CD4-positive, alpha-beta T cell treated with Interleukin-6 at 100 ng/mL for 8 hours (primary cell): ENCODE measurements around the gene OR13J1.
"Not testable (repeated sequence)": the region's sequence is repeated elsewhere in the genome, so short reads cannot be mapped to it uniquely, and the experiment has no call there.

ENCODE experiments used
- DNase-seq: peaks from one replicate; pipeline ENCODE4 v3.0.0-alpha.2; 2020; ENCODE audit warnings: mixed read lengths, low spot score

The OR13J1 gene, protein sequence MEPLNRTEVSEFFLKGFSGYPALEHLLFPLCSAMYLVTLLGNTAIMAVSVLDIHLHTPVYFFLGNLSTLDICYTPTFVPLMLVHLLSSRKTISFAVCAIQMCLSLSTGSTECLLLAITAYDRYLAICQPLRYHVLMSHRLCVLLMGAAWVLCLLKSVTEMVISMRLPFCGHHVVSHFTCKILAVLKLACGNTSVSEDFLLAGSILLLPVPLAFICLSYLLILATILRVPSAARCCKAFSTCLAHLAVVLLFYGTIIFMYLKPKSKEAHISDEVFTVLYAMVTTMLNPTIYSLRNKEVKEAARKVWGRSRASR

DNA sequence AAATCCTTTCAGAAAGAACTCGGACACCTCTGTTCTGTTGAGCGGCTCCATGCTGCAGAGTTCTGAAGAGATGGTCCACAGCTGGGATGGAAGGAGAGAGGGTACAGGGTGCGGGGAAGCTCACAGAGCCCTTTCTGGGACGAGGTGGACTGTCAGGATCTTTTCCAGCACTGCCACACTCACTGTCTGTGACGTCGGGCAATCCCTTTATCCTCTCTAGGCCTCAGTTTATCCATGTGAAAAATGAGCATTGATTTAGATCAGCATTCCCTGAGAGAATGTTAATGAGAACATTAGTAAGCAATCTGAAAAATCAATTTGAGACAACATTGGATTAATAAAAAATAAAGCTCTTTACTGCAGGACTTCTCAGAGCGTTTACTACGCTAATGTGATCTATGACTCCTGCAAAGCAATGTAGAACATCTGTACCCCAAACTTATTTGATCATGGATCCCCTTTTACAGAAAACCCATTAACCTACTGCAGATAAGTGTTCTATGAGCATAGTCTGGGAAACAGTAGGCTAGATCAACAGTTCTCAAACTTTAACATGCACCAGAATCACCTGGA lies at the start of gene OR13J1:
Gene OR13J1 (minus strand): TSS at position 51 of the 573 bp plus-strand sequence. CDS start 0 bp downstream, at position 51.
- no peak for DNase-seq

DNA sequence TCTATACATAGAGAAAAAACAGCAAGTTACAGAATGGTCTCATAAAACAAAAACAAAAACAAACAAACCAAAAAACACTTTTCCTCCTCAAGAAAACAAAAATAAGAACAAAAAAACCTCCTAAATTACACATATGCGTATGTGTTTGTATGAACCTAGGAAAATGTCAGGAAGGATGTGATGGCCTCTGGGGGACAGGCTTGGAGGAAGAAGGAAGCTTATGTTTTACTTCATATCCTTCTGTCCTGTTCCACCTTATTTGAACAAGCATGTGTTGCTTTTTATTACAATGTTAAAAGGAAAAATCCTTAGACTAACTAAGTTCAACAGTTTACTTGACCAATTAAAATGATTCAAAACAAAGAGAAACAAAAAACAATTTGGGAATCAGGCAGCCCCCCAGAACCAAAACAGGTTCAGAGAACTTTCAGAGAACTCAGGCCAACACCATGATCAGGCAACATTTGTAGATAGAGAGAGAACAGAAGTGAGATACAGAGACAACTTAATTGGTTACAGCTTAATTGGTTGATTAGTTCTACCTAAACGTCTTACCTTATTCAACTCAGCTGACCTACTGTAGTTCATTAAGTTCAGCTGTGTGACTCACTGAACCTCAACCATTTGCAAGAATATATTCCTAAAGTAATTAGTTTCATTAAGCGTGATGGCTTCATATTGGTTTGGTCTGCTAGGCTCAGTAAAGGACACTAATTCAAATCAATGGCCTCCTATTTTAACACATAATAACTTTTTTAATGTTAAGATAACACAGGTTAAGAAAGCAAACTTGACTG lies 49.2 kb upstream of the OR13J1 start:
- DNase-seq: no peak

DNA sequence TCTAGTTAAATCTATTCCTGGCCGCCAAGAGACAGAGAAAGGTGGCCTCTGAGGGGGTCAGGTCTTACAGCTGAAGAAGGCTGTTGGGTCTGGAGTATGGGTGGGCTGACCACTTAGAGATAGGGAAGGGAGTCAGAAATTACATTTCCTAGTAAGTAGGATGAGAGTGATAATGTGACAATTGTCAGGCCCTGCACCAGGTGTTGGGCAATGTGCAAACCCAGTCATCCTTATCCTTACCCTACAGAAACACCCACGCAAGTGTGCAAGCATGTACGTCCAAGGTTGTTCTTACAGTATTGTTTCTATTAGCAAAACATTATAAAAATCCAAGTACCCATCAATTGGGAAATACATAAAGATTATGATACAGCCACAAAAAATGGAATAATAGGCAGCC lies 48.6 kb upstream of the OR13J1 start:
- DNase-seq: no peak

DNA sequence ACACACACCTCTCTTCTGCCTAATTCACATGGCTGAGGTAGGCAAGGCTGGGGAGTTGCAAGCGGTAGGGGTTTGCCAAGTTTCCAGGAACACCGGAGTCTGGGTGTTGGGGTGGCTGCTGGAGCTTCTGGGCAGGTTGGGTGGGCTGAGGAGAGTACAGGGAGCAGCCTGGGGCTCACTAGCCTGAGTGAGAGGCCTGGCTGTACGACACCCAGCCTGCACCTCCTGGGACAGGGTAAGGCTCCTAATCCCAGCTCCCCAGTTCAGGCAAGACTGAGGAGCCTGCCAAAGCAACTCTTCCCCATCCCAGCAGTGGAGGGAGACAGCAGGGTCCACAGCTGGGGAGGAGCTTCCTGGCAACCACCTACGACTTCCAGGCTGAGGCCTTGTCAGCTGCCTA lies 47.1 kb upstream of the OR13J1 start:
- no peak for DNase-seq

DNA sequence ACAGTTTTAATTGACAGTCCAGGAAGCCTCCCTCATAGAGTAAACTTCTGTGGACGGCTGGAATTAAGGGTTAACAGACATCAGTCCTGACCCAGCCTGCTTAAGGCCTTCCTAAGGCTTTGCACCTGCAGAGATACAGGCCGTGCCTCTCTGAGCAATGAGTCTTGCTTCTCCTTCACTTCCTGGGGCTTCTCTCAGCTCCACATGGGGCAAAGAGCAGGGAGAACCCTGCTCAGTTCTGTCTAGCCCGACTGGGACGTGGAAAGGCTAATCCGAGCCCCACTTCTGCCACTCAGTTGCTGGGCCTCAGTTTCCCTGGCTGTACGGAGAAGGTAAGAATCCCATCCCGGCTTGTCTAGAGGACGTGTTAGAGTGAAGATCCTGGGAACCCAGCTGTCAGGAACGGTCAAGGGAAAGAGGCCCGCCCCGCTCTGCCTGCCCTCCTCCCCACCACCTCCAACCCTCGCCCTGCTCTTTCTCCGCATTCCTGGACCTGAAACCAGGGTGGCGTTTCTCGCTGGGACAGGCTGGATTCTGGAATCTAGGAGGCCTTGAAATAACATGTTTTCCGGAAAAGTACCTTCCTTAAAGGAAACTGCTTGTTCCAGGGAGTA lies 45.6 kb upstream of the OR13J1 start:
- no peak for DNase-seq

DNA sequence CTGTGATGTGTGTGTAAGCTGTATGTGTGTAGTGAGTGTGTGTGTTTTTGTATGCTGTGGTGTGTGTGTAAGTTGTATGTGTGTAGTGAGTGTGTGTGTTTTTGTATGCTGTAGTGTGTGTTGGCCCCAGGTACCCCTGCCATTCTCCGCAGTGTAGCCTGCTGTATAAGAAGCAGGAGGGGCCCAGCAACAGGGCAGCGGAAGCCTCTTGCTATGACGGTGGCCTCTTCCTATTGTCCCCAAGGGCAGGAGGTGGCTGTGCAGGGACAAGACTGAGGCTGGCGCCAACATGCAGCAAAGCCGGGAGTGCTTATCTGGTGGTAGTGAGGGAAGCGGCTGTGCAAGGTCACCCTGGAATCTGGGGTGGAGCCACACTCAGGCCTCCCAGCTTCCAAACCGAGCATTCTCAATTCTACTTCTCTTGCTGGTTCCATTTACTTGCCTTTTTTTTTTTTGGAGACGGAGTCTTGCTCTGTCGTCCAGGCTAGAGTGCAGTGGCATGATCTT lies 44.2 kb upstream of the OR13J1 start:
- DNase-seq: no peak

DNA sequence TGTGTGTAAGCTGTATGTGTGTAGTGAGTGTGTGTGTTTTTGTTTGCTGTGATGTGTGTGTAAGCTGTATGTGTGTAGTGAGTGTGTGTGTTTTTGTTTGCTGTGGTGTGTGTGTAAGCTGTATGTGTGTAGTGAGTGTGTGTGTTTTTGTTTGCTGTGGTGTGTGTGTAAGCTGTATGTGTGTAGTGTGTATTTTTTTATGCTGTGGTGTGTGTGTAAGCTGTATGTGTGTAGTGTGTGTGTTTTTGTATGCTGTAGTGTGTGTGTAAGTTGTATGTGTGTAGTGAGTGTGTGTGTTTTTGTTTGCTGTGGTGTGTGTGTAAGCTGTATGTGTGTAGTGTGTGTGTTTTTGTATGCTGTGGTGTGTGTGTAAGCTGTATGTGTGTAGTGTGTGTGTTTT lies 43.2 kb upstream of the OR13J1 start:
- DNase-seq: not testable (repeated sequence)

DNA sequence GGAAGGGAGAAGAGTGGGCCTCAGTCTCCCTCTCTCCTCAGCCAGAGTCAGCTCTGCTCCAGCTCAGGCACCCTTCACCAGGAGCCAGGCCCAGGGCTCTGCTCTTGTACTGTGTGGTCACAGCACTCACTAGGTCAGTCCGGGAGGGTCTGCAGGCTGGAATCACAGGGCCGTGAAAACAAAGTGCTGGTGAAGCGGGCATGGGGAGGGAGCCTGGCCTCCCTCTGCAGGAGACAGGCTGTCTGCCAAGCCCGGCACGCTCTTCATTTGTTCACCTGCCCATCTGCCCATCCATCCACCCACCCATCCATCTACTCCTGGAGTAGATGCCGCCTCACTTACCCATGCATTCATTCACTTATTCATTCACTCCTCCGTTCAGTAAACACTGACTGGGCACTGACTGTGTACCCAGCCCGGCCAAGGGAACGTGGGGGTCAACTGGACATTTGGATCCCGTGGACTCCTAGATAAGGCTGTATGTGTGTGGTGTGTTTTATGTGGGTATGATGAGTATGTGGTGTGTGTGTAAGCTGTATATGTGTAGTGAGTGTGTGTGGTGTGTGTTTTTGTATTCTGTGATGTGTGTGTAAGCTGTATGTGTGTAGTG lies 42.7 kb upstream of the OR13J1 start:
- no peak for DNase-seq

DNA sequence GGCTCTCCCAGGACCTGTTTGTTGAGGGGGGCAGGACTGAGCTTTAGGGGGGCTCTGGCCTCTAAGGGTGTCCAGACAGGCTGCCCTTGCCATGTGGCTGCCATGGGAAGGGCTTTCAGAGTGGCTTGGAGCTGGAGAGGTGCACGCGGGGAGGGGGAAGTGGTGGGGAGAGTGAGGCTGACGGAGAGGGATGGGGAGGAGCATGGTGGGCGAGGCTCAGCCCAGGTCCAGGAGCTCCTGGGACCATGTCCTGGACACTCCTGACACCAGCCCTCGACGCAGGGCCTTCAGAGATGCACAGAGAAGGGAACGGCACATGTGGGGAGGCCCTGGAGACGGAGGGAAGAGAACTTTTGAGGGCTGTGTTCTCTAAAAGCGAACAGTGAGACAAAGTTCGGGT lies 41.5 kb upstream of the OR13J1 start:
- no peak for DNase-seq

DNA sequence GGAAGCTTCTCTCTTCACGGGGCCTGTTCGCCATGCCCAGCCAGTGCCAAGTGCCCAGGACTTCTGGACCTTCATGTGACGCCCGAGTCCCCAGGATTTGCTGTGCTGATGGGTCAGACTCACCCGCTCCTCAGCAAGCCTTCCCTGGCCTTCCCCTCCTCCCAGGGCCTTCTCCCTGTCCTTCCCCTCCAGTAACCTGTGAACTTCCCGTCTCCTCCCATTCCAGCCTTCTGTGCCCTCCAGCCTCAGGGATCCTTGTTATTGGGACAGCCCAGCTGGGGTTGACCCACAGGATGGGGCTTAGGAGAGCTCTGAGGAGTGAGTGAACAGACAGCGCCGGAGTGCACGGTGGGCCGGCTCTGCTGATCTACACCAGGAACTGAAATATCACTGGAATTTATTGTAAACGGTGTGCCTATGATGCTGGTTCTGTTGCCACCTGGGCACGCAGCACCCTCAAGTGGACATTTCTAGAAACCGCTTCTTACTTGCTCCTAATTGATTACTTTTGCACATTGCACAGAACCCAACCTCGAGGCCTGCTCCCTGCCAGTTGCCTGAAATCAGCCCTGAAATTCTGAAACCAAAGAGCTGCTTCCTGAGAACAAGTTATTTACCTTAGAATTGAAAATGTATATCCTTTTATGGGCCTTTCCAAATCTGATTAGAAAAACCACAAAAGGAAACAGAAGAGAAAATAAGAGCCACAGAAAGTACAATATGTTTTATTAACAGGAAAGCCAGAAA lies 40.6 kb upstream of the OR13J1 start:
- peak; percentile 56 for DNase-seq

DNA sequence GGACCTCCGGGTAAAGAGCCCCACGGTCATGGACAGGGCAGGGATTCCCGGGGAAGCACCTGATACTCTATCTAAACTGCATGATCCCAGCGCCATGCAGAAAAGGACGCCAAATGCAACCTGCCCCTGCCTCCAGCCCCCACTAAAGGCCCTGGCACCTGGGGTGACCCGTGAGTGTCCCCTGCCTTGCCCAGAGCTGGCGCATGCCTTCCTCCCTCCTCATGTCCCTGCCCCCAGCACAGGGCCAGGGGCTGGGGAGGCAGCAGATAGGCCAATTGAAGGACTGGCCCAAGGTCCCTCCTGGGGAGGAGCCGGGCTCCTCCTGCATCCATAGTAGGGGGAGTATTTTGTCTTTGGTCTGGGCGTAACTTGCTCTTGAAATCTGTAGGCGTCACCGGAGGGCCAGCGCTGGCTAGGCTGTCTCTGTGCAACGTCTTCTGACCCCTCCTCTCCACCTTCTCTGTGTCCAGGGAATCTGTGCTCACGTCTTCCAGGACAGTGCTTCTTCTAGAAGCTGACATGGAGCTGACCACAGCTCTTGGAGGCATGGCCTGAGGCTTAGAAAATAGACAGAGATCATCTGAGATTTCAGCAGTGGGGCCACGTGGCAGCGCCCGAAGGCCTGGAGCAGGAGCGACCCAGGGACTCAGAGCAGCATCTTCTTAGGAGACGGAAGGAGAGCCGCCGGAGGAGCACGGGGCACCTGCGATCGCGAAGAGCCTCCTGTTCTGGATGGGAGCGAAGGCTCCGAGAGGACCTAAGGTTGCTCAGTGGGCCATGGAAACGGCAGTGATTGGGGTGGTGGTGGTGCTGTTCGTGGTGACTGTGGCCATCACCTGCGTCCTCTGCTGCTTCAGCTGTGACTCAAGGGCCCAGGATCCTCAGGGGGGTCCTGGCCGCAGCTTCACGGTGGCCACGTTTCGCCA lies 39.7 kb upstream of the OR13J1 start:
- DNase-seq: no peak

DNA sequence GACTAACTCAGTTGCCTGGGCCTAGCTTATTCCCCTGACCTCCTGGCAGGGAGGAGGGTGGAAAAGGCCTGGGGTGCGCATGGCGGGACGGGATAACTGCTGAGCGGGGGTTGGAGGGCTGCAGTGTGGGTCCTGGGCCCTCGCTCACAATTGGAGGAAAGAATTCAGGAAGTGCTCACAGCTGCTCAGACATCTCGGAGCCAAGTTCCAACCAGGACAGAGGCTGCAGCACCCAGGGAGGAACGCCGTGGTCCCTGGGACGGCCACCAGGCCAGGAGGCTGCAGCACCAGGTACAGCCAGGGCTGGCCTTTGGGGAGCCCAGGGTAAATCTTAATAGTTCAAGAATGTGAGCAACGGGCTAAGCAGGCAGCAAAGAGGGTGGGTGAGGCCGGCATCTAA lies 39.1 kb upstream of the OR13J1 start, which contains the start of gene SPAAR:
Gene SPAAR (plus strand): TSS at position 217 of the 400 bp plus-strand sequence. CDS start 974 bp downstream, outside the sequence.
- no peak for DNase-seq

DNA sequence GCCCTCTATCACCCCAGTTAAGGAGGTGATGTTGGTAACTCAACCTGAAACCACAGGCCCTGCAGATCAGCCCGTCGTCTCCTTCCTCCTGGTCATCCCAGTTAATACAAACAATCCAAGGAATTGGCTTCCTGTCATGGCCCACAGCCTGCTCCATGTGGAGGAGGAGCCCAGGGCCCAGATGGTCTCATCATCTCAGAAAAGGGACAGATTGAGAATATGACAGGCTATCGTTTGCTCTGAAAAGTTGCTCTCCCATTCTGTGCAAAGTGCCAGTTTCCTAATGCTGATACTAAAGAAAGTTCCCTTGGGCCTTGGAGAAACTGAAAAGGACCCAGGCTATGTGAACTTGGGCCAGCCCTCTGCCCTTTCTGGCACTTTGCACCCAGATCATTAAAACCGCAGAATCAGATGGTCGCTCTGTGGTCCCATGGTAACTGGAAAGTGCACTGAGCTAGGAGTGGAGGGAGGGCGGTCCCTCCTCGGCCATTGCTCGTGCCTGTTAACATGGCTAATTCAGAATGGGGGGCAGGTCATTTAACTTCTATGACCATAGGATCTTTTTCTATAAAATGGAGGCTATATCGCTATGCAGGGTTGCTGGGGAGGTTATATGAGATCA lies 38.4 kb upstream of the OR13J1 start:
- DNase-seq: no peak

DNA sequence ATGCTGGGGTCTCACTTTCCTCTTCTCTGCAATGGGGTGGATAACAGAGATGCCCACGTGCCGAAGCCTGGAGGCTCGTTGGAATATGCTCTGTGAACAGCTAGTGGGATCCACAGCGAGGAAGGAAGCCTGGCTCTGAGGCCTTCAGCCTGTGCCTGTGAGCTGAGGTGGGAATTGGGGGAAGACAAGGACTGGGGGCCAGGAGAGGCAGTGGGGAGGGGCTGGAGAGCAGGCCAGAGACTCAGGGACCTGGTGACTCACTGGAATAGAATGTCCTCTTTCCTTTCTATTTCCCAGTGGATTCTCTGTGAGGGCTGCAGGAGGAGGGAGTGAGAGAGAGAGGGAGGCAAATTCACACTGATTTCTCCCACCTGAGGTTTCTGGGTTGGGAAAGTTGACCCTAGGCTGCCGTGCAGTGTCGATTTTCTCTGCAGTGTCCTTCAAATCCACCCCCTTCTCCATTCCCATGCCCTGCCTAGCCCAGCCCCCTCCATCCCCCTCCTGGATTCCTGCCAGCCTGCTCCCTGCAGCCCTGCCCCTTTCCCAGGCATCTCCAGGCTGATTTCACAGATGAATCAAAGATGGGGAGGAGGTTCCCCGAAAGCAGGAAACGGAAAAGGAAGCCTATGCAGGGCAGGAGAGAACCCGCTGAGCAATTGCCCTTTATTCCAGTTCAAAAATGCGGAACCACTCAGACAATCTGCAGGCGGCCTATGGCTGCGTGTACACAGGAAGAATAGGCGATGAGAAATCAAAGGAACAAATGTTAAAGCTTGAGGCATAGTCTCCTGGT lies 37.7 kb upstream of the OR13J1 start:
- DNase-seq: peak; percentile 15

DNA sequence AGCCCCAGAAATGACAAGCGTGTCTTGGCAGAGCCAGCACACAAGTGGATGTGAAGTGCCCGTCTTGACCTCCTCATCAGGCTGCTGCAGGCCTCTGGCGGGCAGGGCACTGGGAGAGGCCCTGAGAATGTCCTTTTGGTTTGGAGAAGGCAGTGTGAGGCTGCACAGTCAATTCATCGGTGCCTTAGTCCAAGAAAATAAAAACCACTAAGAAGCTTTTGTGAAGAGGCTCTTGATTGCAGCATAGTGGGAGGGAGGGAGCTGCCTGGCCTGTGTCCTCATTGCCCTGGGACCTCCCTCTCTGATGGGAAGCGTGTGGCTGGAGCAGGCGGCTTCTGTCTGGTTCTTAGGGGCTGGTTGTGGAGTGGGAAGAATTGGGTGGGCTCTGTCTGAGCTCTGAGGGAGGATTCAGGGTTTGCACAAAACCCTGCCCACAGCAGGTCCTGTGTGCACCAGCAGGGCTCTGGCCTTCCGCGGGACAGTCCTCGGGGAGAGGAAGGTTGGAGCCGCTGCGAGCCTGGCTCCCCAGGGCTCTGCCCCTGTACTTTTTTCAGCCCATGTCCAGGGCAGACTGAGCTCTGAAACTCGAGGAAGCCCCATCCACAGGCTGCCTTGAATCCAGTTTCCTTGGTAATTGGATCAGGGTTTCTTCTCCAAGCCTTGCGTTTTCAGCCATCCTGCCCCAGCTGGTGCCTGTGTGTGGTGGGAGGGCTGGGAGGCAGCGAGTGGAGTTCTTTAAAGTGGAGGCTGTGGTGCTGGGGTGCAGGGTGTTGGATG lies 36.9 kb upstream of the OR13J1 start:
- DNase-seq: no peak

DNA sequence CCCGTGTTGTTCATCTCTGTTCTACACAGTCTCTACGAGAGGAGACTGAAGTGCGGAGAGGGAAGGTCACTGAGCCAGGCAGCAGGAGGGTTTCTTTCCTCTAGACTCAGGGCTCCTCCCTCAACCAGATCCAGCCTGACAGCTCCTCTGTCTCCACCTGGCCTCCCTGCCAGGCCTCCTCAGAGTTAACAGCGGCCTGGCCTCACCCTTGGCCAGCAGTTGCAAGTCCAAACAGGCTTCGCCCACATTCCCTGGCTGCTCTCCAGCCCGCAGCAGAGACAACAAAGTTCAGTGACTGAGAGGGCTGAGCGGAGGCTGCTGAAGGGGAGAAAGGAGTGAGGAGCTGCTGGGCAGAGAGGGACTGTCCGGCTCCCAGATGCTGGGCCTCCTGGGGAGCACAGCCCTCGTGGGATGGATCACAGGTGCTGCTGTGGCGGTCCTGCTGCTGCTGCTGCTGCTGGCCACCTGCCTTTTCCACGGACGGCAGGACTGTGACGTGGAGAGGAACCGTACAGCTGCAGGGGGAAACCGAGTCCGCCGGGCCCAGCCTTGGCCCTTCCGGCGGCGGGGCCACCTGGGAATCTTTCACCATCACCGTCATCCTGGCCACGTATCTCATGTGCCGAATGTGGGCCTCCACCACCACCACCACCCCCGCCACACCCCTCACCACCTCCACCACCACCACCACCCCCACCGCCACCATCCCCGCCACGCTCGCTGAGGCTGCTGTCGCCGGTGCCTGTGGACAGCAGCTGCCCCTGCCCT lies 35.9 kb upstream of the OR13J1 start, which contains the start of gene HRCT1:
Gene HRCT1 (plus strand): TSS at position 291 of the 768 bp plus-strand sequence. CDS start 86 bp downstream, at position 377.
- DNase-seq: no peak
